CD14-positive monocyte (primary cell): ENCODE measurements around the gene ERC1. TPM values are rescaled to one million over a fixed set of nuclear protein-coding genes. Genes with fewer than 3 reads are reported as not detected.
A peak's percentile ranks its signal among the peaks of the same experiment; 100 is the strongest.
"Not testable (repeated sequence)": the region's sequence is repeated elsewhere in the genome, so short reads cannot be mapped to it uniquely, and the experiment has no call there.

Experiments used
- DNase-seq, 3 donors: peaks; one replicate each; pipeline ENCODE4 v3.0.0-alpha.2; 2011 to 2022
- H2AFZ ChIP-seq: 2 replicates; pipeline ENCODE4 v1.6.0; 2012; ENCODE audit warnings: mild to moderate bottlenecking, low read depth, low read length, inconsistent platforms; ENCODE audit not compliant: insufficient read depth, poor library complexity, severe bottlenecking
- H3K27ac ChIP-seq, 2 donors: 1 replicate in 1 of 2; 2 replicates in 1 of 2; pipeline ENCODE4 v1.5.1; 2012 to 2013; ENCODE audit warnings: low read length in 2 of 2, control low read depth in 1 of 2, inconsistent platforms in 1 of 2, low read depth in 1 of 2, mild to moderate bottlenecking in 1 of 2
- H3K27me3 ChIP-seq, 2 donors: one replicate each; pipeline versions ENCODE4 v1.6.0 to v1.6.1; 2011 to 2013; ENCODE audit warnings: low read length in 2 of 2; ENCODE audit not compliant: control insufficient read depth in 2 of 2, insufficient read depth in 2 of 2
- H3K36me3 ChIP-seq, 2 donors: replicated peaks in 1 of 2; 1 replicate in 1 of 2; 2 replicates in 1 of 2; pipeline versions ENCODE4 v1.5.1 to v1.6.1; 2012 to 2013; ENCODE audit warnings: low read length in 2 of 2, control low read depth in 1 of 2, inconsistent platforms in 1 of 2, mild to moderate bottlenecking in 1 of 2; ENCODE audit not compliant: insufficient read depth in 2 of 2, control insufficient read depth in 1 of 2
- H3K4me1 ChIP-seq, 2 donors: 1 replicate in 1 of 2; 2 replicates in 1 of 2; pipeline versions ENCODE4 v1.5.1 to v1.6.1; 2012 to 2013; ENCODE audit warnings: low read length in 2 of 2, control low read depth in 1 of 2, inconsistent platforms in 1 of 2, mild to moderate bottlenecking in 1 of 2, moderate library complexity in 1 of 2; ENCODE audit not compliant: insufficient read depth in 2 of 2, control insufficient read depth in 1 of 2
- H3K4me2 ChIP-seq: replicated peaks from 2 replicates; pipeline ENCODE3; 2012; ENCODE audit warnings: low read length, moderate library complexity, mild to moderate bottlenecking; ENCODE audit not compliant: poor library complexity, severe bottlenecking; ENCODE audit errors: extremely low read depth
- H3K4me3 ChIP-seq, 3 experiments: fragments of 200-600 bp in 1 of 3; sonication (generic) in 1 of 3; replicated peaks in 1 of 3; 1 replicate in 2 of 3; 2 replicates in 1 of 3; pipeline ENCODE4 v1.5.1; 2011 to 2013; ENCODE audit warnings: low read length in 3 of 3, mild to moderate bottlenecking in 3 of 3, control low read depth in 2 of 3, low read depth in 2 of 3, inconsistent platforms in 1 of 3, moderate library complexity in 1 of 3
- H3K79me2 ChIP-seq: 2 replicates; pipeline ENCODE4 v1.6.0; 2012; ENCODE audit warnings: mild to moderate bottlenecking, control low read depth, inconsistent platforms, low read length, moderate library complexity; ENCODE audit not compliant: insufficient read depth
- H3K9ac ChIP-seq: 2 replicates; pipeline ENCODE4 v1.6.0; 2017; ENCODE audit warnings: low read length, mild to moderate bottlenecking; ENCODE audit not compliant: insufficient read depth, poor library complexity, severe bottlenecking
- H3K9me3 ChIP-seq, 2 donors: replicated peaks in 1 of 2; 1 replicate in 1 of 2; 2 replicates in 1 of 2; pipeline versions ENCODE4 v1.5.1 to v1.6.1; 2012 to 2013; ENCODE audit warnings: low read length in 2 of 2, control low read depth in 1 of 2; ENCODE audit not compliant: control insufficient read depth in 1 of 2, insufficient read depth in 1 of 2
- H4K20me1 ChIP-seq: 2 replicates; pipeline ENCODE4 v1.6.0; 2012; ENCODE audit warnings: mild to moderate bottlenecking, low read length, control low read depth, moderate library complexity; ENCODE audit not compliant: insufficient read depth
- H3K27ac Mint-ChIP-seq, 7 donors: one replicate each; pipeline ENCODE4 v1.8.0; 2020; ENCODE audit warnings: mild to moderate bottlenecking in 7 of 7, mixed read lengths in 7 of 7, moderate library complexity in 6 of 7, inconsistent platforms in 2 of 7
- H3K27me3 Mint-ChIP-seq, 3 donors: one replicate each; pipeline ENCODE4 v1.8.0; 2021 to 2022; ENCODE audit warnings: low read depth in 3 of 3, mild to moderate bottlenecking in 3 of 3, mixed read lengths in 3 of 3, moderate library complexity in 3 of 3, inconsistent platforms in 1 of 3
- H3K36me3 Mint-ChIP-seq, 2 donors: one replicate each; pipeline ENCODE4 v1.8.0; 2020; ENCODE audit warnings: mixed read lengths in 2 of 2, inconsistent platforms in 1 of 2, mild to moderate bottlenecking in 1 of 2
- H3K4me1 Mint-ChIP-seq: one replicate; pipeline ENCODE4 v1.8.0; 2020; ENCODE audit warnings: mild to moderate bottlenecking, mixed read lengths
- H3K4me3 Mint-ChIP-seq, 2 donors: one replicate each; pipeline ENCODE4 v1.8.0; 2020; ENCODE audit warnings: mild to moderate bottlenecking in 2 of 2, mixed read lengths in 2 of 2, moderate library complexity in 1 of 2
- H3K9me3 Mint-ChIP-seq, 7 donors: one replicate each; pipeline ENCODE4 v1.8.0; 2020 to 2022; ENCODE audit warnings: mixed read lengths in 7 of 7, mild to moderate bottlenecking in 6 of 7, moderate library complexity in 6 of 7, inconsistent platforms in 2 of 7
- CTCF ChIP-seq: fragments of 200-600 bp; IDR thresholded peaks from one replicate; pipeline ENCODE4 v1.8.0; 2022; ENCODE audit warnings: antibody characterized with exemption, mild to moderate bottlenecking
- WGBS: methylation state at CpG from one replicate; pipeline ENCODE4 v1.1.5; 2013; ENCODE audit warnings: missing lambda C conversion rate; ENCODE audit not compliant: insufficient coverage; 5-methylcytosine and 5-hydroxymethylcytosine counted together
- intact Hi-C, 2 donors: fragments of 100-400 bp; cut with micrococcal nuclease; formaldehyde crosslinking; loops; one replicate each; pipeline versions ENCODE4 v1.15.0 to v1.15.1; 2023
- polyA plus RNA-seq, 3 donors: library from polyadenylated mRNA; depleted of rRNA in 1 of 3; unstranded in 2 of 3; stranded (reverse) in 1 of 3; fragments of 300-500 nt in 2 of 3; fragments of >200 nt in 1 of 3; fragmentation: Illumina TruSeq in 2 of 3; gene quantifications; 1 replicate in 2 of 3; 2 replicates in 1 of 3; pipeline ENCODE4 v1.2.3, GENCODE V29; 2012 to 2021

The ERC1 gene
- polyA plus RNA-seq, 3 donors: 4.0 to 14.3 (median 5.1) TPM

DNA sequence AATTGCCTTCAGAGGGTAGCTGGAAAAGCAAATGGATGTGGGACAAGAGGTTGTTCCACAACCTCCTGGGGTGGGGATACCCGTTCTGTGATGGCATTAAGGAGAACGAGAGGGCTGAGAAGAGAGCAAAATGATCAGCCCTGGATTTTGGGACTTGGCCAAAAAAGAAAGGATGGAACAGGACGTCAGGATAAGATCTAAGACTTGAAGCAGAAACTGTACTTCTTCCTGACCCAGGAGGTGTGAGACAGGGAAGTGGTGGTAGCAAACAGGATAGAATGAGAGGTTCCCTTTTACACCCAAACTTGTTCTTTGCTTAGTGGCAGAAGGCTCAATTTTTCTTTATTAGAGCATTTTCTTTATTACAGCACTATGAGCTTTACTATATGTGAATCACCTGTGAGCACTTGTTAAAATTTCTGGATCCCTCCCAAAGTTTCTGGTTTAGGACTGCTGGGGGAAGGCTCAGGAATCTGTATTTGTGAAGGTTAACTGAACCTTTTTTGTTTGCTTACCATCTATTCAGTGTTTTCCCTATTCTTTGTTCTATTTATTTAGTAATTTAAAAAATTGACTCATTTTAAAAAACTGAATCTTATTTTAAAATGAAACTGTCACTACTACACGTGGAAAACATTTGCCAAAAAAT is 59.2 kb downstream of the ERC1 start:
- H3K27ac Mint-ChIP-seq: peak overlapping the region in 6 of 7 donors; percentile 4 to 80 (median 52)
- Histone ChIP-seq H3K27ac (no peak overlapping the region), H3K9me3 (no peaks in the 10 kb centered on the region), H3K4me2 (no peak overlapping the region), H3K79me2 (peaks cover 20% of the 10 kb centered on the region), H3K36me3 (no peaks in the 10 kb centered on the region), H4K20me1 (no peaks in the 10 kb centered on the region), H3K4me1 (peaks cover 12 to 25% of the 10 kb centered on the region in 2 donors), H3K4me3 (no peak overlapping the region), H2AFZ (no peak overlapping the region), H3K9ac (no peak overlapping the region), H3K27me3 (no peaks in the 10 kb centered on the region)
- WGBS: 9% methylated on average over 2 of the region's 4 CpGs
- no peak overlapping the region for H3K4me3 Mint-ChIP-seq
- no peaks in the 10 kb centered on the region for H3K9me3 Mint-ChIP-seq
- no peak for TF ChIP-seq CTCF
- no peaks in the 10 kb centered on the region for H3K27me3 Mint-ChIP-seq
- peaks cover 23% of the 10 kb centered on the region for H3K4me1 Mint-ChIP-seq
- no peak for DNase-seq
- intact Hi-C loops: no loop called here
- H3K36me3 Mint-ChIP-seq: peaks cover under 1 to 7% of the 10 kb centered on the region in 2 donors

GRCh38 chr12:1051672-1052071 is 60.6 kb downstream of the ERC1 start:
- H3K9me3 Mint-ChIP-seq, H3K27ac ChIP-seq, H3K4me3 ChIP-seq, H3K4me2 ChIP-seq, H3K4me3 Mint-ChIP-seq, H3K27me3 Mint-ChIP-seq, H3K9ac ChIP-seq, H4K20me1 ChIP-seq, H3K27me3 ChIP-seq, H3K27ac Mint-ChIP-seq, H3K36me3 Mint-ChIP-seq, H3K36me3 ChIP-seq, H2AFZ ChIP-seq, intact Hi-C loops, DNase-seq, H3K9me3 ChIP-seq: not testable (repeated sequence)
- Histone ChIP-seq H3K79me2 (peaks cover 25% of the 10 kb centered on the region), H3K4me1 (peaks cover 12 to 22% of the 10 kb centered on the region in 2 donors)
- peaks cover 21% of the 10 kb centered on the region for H3K4me1 Mint-ChIP-seq
- no CpG with 5 or more reads among the region's 8 CpGs for WGBS
